Hepatocyte (in vitro differentiated cells): ENCODE results near the gene FLYWCH1. TPM values are rescaled to one million over a fixed set of nuclear protein-coding genes. Genes with fewer than 3 reads are reported as not detected.

Source experiments
- DNase-seq: peaks from one replicate; pipeline ENCODE4 v3.0.0-alpha.2; 2016; ENCODE audit warnings: low spot score
- H2AFZ ChIP-seq: fragments of 200-600 bp; sonication (generic); 2 replicates; pipeline ENCODE4 v1.6.0; 2016; ENCODE audit warnings: antibody characterized with exemption, mild to moderate bottlenecking
- H3K27ac ChIP-seq: fragments of 200-600 bp; sonication (generic); 2 replicates; pipeline ENCODE4 v1.5.1; 2016; ENCODE audit warnings: mild to moderate bottlenecking
- H3K27me3 ChIP-seq: fragments of 200-600 bp; sonication (generic); 2 replicates; pipeline ENCODE4 v1.6.1; 2016
- H3K36me3 ChIP-seq: fragments of 200-600 bp; sonication (generic); replicated peaks from 2 replicates; pipeline ENCODE4 v1.5.1; 2016; ENCODE audit warnings: low read depth; ENCODE audit not compliant: insufficient read depth
- H3K4me1 ChIP-seq: fragments of 200-600 bp; sonication (generic); 2 replicates; pipeline ENCODE4 v1.5.1; 2016; ENCODE audit warnings: mild to moderate bottlenecking, moderate library complexity; ENCODE audit not compliant: insufficient read depth
- H3K4me2 ChIP-seq: fragments of 200-600 bp; sonication (generic); 2 replicates; pipeline ENCODE4 v1.6.0; 2016
- H3K4me3 ChIP-seq: fragments of 200-600 bp; sonication (generic); 2 replicates; pipeline ENCODE4 v1.5.1; 2016; ENCODE audit warnings: mild to moderate bottlenecking
- H3K79me2 ChIP-seq: fragments of 200-600 bp; sonication (generic); 2 replicates; pipeline ENCODE4 v1.6.0; 2017; ENCODE audit warnings: mild to moderate bottlenecking
- H3K9me2 ChIP-seq: fragments of 200-600 bp; sonication (generic); replicated peaks from 2 replicates; pipeline ENCODE4 v1.6.0; 2017; ENCODE audit warnings: mild to moderate bottlenecking; ENCODE audit not compliant: insufficient read depth
- H3K9me3 ChIP-seq: fragments of 200-600 bp; sonication (generic); 2 replicates; pipeline ENCODE4 v1.5.1; 2016; ENCODE audit warnings: low read depth, mild to moderate bottlenecking
- H4K20me1 ChIP-seq: fragments of 200-600 bp; sonication (generic); 2 replicates; pipeline ENCODE4 v1.6.0; 2016; ENCODE audit warnings: mild to moderate bottlenecking; ENCODE audit not compliant: insufficient read depth, poor library complexity, severe bottlenecking
- EZH2 ChIP-seq: fragments of 200-600 bp; sonication (generic); IDR thresholded peaks from 2 replicates; pipeline ENCODE4 v1.6.1; 2016; ENCODE audit warnings: antibody characterized with exemption, mild to moderate bottlenecking, borderline replicate concordance
- EZH2phosphoT487 ChIP-seq: fragments of 200-600 bp; sonication (generic); IDR thresholded peaks from one replicate; pipeline ENCODE4 v1.6.1; 2018; ENCODE audit warnings: antibody characterized with exemption, mild to moderate bottlenecking, low read depth, moderate library complexity; ENCODE audit not compliant: unreplicated experiment, severe bottlenecking
- WGBS: methylation state at CpG from one replicate; pipeline ENCODE4 v1.1.6; 2016; ENCODE audit warnings: low lambda C conversion rate; ENCODE audit errors: missing lambda C conversion rate; 5-methylcytosine and 5-hydroxymethylcytosine counted together
- polyA plus RNA-seq: library from polyadenylated mRNA; unstranded; fragments of >200 nt; fragmentation: Nextera tagmentation; extraction: Ambion mirVana; gene quantifications from 2 replicates; pipeline ENCODE4 v1.2.1, GENCODE V29; 2016
- total RNA-seq: library from RNA; depleted of rRNA; stranded (reverse); fragments of >200 nt; gene quantifications from 2 replicates; pipeline ENCODE4 v1.2.3, GENCODE V29; 2014
- TF ChIP-seq, protein P1 (sequence below): fragments of 200-600 bp; sonication (generic); IDR thresholded peaks from 2 replicates; pipeline ENCODE4 v1.5.1; 2016; ENCODE audit warnings: antibody characterized with exemption, mild to moderate bottlenecking; ENCODE audit not compliant: poor library complexity

Gene FLYWCH1
- total and polyA plus RNA-seq, 2 experiments from 2014 or later: 11.7 to 16.9 TPM

DNA sequence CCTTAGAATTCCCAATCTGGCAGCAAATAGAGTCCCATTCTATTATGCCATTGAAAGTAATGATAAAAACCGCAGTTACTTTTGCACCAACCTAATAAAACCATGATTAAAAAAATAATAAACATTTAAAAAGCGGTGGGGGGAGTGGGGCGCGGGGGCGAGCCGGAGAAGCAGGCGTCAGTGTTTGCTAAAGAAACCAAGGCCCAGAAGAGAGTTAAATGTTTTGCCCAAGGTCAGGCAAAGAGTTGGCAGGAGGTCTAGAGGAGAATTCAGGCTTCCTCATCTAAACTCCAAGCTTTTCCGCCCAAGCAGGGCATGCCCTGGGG, 44.1 kb upstream of the FLYWCH1 start:
- no peaks in the 10 kb centered on the region for H3K36me3 ChIP-seq
- H3K9me2 ChIP-seq: no peaks in the 10 kb centered on the region
- peak overlapping the region; percentile 82 for H2AFZ ChIP-seq
- no peak for TF ChIP-seq EZH2
- TF ChIP-seq EZH2phosphoT487: no peak
- TF ChIP-seq, protein P1, sequence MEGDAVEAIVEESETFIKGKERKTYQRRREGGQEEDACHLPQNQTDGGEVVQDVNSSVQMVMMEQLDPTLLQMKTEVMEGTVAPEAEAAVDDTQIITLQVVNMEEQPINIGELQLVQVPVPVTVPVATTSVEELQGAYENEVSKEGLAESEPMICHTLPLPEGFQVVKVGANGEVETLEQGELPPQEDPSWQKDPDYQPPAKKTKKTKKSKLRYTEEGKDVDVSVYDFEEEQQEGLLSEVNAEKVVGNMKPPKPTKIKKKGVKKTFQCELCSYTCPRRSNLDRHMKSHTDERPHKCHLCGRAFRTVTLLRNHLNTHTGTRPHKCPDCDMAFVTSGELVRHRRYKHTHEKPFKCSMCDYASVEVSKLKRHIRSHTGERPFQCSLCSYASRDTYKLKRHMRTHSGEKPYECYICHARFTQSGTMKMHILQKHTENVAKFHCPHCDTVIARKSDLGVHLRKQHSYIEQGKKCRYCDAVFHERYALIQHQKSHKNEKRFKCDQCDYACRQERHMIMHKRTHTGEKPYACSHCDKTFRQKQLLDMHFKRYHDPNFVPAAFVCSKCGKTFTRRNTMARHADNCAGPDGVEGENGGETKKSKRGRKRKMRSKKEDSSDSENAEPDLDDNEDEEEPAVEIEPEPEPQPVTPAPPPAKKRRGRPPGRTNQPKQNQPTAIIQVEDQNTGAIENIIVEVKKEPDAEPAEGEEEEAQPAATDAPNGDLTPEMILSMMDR: no peak
- no peaks in the 10 kb centered on the region for H3K79me2 ChIP-seq
- no peaks in the 10 kb centered on the region for H4K20me1 ChIP-seq
- peak overlapping the region; percentile 93 for H3K27ac ChIP-seq
- WGBS: 72% methylated on average over 8 of the region's 8 CpGs
- no peak for DNase-seq
- peak overlapping the region; percentile 73 for H3K4me2 ChIP-seq
- H3K9me3 ChIP-seq: no peaks in the 10 kb centered on the region
- H3K4me1 ChIP-seq: peaks cover 6% of the 10 kb centered on the region
- H3K27me3 ChIP-seq: no peaks in the 10 kb centered on the region
- H3K4me3 ChIP-seq: peak overlapping the region; percentile 47

DNA sequence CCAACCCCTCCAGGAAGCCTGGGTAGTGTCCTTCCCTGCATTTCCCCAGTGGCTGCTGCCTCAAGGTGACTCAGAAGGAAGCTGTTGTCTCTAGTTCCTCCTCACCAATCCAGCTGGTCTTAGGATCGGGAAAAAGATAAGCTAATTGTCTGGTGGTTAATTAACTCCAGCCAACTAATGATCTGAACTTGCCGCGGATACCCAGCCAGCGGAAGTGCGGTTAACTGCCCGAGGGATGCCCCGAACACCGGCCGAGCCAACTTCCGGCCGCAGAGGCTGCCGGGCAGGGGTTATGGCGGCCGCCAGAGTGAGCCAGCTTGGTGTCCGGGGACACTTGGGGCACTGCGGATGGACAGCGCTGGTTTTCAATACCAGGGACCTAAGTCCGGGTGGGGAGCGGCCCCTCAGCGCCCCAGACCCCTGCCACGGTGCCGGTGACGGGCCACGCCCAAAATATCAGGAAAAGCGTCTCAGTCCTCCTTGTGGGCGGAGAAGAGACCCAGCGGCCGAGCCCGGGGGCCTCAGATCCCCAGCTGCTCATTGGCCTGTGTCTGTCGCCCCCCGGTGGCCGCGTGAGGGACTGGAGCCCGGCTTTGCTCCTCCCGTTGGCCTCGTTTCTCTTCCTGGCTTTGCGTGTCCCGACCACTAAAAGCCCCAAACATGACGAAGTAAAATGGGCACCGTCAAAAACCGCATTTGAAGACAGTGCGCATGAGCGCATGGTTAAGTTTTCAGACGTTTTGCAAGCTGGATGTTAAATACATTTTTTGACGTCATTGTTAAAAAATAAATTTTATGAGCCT, 43.5 kb upstream of the FLYWCH1 start:
- no peaks in the 10 kb centered on the region for H3K79me2 ChIP-seq
- peak overlapping the region; percentile 73 for H3K4me2 ChIP-seq
- H3K4me1 ChIP-seq: peaks cover 6% of the 10 kb centered on the region
- no peaks in the 10 kb centered on the region for H4K20me1 ChIP-seq
- no peaks in the 10 kb centered on the region for H3K9me3 ChIP-seq
- 2% methylated on average over 45 of the region's 45 CpGs for WGBS
- peak; percentile 95 for DNase-seq
- no peak for TF ChIP-seq EZH2phosphoT487
- TF ChIP-seq EZH2: no peak
- TF ChIP-seq, protein P1: peak; percentile 98
- peak overlapping the region; percentile 47 for H3K4me3 ChIP-seq
- H3K27ac ChIP-seq: peak overlapping the region; percentile 93
- H2AFZ ChIP-seq: peak overlapping the region; percentile 82
- H3K27me3 ChIP-seq: no peaks in the 10 kb centered on the region
- H3K36me3 ChIP-seq: no peaks in the 10 kb centered on the region
- H3K9me2 ChIP-seq: no peaks in the 10 kb centered on the region

DNA sequence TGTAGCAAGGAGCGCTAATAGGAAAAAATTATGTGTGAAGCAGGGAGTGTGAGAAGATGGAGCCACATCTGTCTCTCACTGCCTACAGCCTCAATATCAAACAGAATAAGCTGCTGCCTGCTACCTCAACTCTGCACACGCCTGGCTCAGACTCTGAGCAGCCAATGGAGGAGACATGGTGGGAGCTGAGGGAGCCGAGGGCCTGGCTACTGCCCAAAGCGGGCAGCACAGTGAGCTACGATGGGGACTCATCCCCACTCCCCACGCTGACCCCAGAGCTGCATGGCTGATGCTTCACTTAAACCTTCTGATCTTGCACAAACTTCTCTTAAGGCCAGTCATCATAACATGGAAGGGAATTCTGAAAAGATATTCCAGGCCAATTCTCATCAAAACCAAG, 39.8 kb upstream of the FLYWCH1 start:
- H3K4me3 ChIP-seq: no peak overlapping the region
- 88% methylated on average over 6 of the region's 6 CpGs for WGBS
- no peaks in the 10 kb centered on the region for H4K20me1 ChIP-seq
- no peaks in the 10 kb centered on the region for H3K9me3 ChIP-seq
- TF ChIP-seq, protein P1: no peak
- TF ChIP-seq EZH2: no peak
- TF ChIP-seq EZH2phosphoT487: no peak
- no peaks in the 10 kb centered on the region for H3K36me3 ChIP-seq
- H3K27me3 ChIP-seq: no peaks in the 10 kb centered on the region
- H3K9me2 ChIP-seq: no peaks in the 10 kb centered on the region
- no peak overlapping the region for H3K27ac ChIP-seq
- no peak overlapping the region for H2AFZ ChIP-seq
- DNase-seq: no peak
- no peak overlapping the region for H3K4me2 ChIP-seq
- peaks cover 10% of the 10 kb centered on the region for H3K4me1 ChIP-seq
- no peaks in the 10 kb centered on the region for H3K79me2 ChIP-seq
